ENCODE measurements around the gene TARS3.

GRCh38 chr15:101607108-101607507, 117.2 kb downstream of the TARS3 start:
- TF ChIP-seq, protein P1, sequence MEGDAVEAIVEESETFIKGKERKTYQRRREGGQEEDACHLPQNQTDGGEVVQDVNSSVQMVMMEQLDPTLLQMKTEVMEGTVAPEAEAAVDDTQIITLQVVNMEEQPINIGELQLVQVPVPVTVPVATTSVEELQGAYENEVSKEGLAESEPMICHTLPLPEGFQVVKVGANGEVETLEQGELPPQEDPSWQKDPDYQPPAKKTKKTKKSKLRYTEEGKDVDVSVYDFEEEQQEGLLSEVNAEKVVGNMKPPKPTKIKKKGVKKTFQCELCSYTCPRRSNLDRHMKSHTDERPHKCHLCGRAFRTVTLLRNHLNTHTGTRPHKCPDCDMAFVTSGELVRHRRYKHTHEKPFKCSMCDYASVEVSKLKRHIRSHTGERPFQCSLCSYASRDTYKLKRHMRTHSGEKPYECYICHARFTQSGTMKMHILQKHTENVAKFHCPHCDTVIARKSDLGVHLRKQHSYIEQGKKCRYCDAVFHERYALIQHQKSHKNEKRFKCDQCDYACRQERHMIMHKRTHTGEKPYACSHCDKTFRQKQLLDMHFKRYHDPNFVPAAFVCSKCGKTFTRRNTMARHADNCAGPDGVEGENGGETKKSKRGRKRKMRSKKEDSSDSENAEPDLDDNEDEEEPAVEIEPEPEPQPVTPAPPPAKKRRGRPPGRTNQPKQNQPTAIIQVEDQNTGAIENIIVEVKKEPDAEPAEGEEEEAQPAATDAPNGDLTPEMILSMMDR (IDR thresholded peaks at IDR 0.05; ENCODE audit: low read depth, low read length): no peak
- TF ChIP-seq, protein P2, sequence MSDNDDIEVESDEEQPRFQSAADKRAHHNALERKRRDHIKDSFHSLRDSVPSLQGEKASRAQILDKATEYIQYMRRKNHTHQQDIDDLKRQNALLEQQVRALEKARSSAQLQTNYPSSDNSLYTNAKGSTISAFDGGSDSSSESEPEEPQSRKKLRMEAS (IDR thresholded peaks at IDR 0.05; ENCODE audit: low read depth, low read length): no peak

Data from NB4 (cell line).